ENCODE results near the gene HPX. TPM values are rescaled to one million over a fixed set of nuclear protein-coding genes. Genes with fewer than 3 reads are reported as not detected.

The HPX gene
- total and polyA plus RNA-seq, 9 donors, result 0.46 to 4.1 (median 2.4) TPM

GRCh38 chr11:6389905-6390717, 50.7 kb downstream of the HPX start, which contains the start of gene SMPD1:
TSS of gene SMPD1 (plus strand) at chr11:6390474. CDS start at chr11:6390599, 125 bp downstream.
- no peak for TF ChIP-seq EP300 (IDR thresholded peaks at IDR 0.05)
- no peak for TF ChIP-seq CTCF (IDR thresholded peaks at IDR 0.05)
- TF ChIP-seq POLR2A (IDR thresholded peaks at IDR 0.05), result no peak
- Histone ChIP-seq H3K4me3 (peak within 1 kb of the TSS; percentile 65), H3K27me3 (no peaks in the 10 kb centered on the region), H3K9me3 (no peaks in the 10 kb centered on the region), H3K27ac (peak within 1 kb of the TSS; percentile 73 to 77), H3K36me3 (no peaks in the 10 kb centered on the region), H3K4me1 (ENCODE audit: insufficient read depth) (peaks cover 3% of the 10 kb centered on the region)
- intact Hi-C loops (cut with DNase I), result loop anchor here in 3 of 4 donors (5.0 to 10.0 kb wide), 3 partner anchors 217 to 315 kb away; partner anchors contain the start of gene MRPL17 (in 1 of the 3)
- 0 to 1% (median 1%) methylated on average over 51 to 63 of the region's 63 CpGs for WGBS, 3 donors
- DNase-seq, result peak; percentile 88 to 92 (median 90)

- no peak for DNase-seq
These were observed 52.0 kb downstream of the HPX start for GRCh38 chr11:6388748-6389147.

GRCh38 chr11:6387811-6388599, 52.8 kb downstream of the HPX start:
- Histone ChIP-seq H3K4me3 (no peak overlapping the region), H3K36me3 (no peaks in the 10 kb centered on the region), H3K27me3 (no peaks in the 10 kb centered on the region), H3K27ac (peak overlapping the region in 1 of 2 donors; percentile 45), H3K9me3 (no peaks in the 10 kb centered on the region), H3K4me1 (ENCODE audit: insufficient read depth) (peaks cover 3% of the 10 kb centered on the region)
- 42 to 55% (median 43%) methylated on average over 12 of the region's 12 CpGs for WGBS, 3 donors
- TF ChIP-seq CTCF (IDR thresholded peaks at IDR 0.05) (no peak), EP300 (IDR thresholded peaks at IDR 0.05) (no peak), POLR2A (IDR thresholded peaks at IDR 0.05) (no peak)
- intact Hi-C loops (cut with DNase I), result loop anchor here in 3 of 4 donors (5.0 to 10.0 kb wide), 3 partner anchors 219 to 317 kb away; partner anchors contain the start of gene MRPL17 (in 1 of the 3)
- DNase-seq, result no peak

More at GRCh38 chr11:6388748-6389147, 52.0 kb downstream of the HPX start:
- H3K4me3 ChIP-seq, result no peak overlapping the region
- no peaks in the 10 kb centered on the region for H3K27me3 ChIP-seq
- intact Hi-C loops (cut with DNase I), result loop anchor here in 3 of 4 donors (5.0 to 10.0 kb wide), 3 partner anchors 219 to 316 kb away; partner anchors contain the start of gene MRPL17 (in 1 of the 3)
- H3K9me3 ChIP-seq, result no peaks in the 10 kb centered on the region
- H3K36me3 ChIP-seq, result no peaks in the 10 kb centered on the region
- H3K4me1 ChIP-seq (ENCODE audit: insufficient read depth), result peaks cover 3% of the 10 kb centered on the region
- H3K27ac ChIP-seq, result peak overlapping the region in 1 of 2 donors; percentile 77
- 88 to 93% (median 91%) methylated on average over 1 of the region's 1 CpG for WGBS, 3 donors
- TF ChIP-seq POLR2A (IDR thresholded peaks at IDR 0.05) (no peak), EP300 (IDR thresholded peaks at IDR 0.05) (no peak), CTCF (IDR thresholded peaks at IDR 0.05) (no peak)
